Measurements from ENCODE around the gene FRS3. TPM values are rescaled to one million over a fixed set of nuclear protein-coding genes. Genes with fewer than 3 reads are reported as not detected.

The FRS3 gene
- total and polyA plus RNA-seq, 9 of the 15 experiments (the other 6 are each of a cell fraction or from before 2014, with no cell fraction given) = 0.03 to 3.7 (median 1.6) TPM

DNA sequence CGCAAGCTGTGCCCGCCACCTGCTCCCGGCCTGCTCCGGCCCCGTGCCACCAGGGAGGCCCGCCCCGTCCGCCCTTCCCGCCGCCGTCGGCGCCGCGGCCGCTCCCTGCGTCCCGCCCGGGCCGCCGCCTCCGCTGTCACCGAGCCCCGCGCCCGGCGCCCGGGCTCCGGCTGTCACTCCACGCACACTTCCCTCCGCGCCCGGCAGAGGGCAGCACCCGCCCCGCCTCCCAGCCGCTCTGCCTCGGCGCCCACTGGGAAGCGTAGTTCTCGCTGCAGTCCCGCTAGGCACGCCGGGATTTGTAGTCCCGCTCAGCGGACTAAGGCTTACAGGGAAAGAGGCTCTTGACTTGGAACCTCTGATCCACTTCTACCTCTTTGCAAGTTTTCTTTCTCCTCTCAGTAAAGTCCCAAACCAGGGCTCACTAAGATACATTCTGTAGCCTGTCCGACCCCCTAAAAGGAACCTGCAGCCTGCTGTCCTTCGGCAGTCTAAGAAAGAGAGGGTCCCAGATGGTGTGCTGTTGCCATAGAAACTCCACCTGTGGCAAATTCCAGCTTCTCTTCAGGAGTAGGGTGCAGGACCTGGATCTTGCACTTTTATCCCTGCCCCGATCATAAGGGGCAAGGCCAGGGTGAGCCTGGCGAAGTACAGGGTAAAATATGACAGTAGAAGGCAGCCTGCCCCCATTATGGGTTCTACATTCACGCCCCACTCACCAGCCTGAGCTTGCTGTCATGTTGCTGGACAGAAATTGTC is 44.1 kb downstream of the FRS3 start, which contains the start of gene TFEB (continued):
- TF ChIP-seq, protein P1, sequence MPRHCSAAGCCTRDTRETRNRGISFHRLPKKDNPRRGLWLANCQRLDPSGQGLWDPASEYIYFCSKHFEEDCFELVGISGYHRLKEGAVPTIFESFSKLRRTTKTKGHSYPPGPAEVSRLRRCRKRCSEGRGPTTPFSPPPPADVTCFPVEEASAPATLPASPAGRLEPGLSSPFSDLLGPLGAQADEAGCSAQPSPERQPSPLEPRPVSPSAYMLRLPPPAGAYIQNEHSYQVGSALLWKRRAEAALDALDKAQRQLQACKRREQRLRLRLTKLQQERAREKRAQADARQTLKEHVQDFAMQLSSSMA (CRISPR knock-in tag; IDR thresholded peaks at IDR 0.05) = peak; percentile 51; the same call in 1 of the 2 replicates
- TF ChIP-seq, protein P2, sequence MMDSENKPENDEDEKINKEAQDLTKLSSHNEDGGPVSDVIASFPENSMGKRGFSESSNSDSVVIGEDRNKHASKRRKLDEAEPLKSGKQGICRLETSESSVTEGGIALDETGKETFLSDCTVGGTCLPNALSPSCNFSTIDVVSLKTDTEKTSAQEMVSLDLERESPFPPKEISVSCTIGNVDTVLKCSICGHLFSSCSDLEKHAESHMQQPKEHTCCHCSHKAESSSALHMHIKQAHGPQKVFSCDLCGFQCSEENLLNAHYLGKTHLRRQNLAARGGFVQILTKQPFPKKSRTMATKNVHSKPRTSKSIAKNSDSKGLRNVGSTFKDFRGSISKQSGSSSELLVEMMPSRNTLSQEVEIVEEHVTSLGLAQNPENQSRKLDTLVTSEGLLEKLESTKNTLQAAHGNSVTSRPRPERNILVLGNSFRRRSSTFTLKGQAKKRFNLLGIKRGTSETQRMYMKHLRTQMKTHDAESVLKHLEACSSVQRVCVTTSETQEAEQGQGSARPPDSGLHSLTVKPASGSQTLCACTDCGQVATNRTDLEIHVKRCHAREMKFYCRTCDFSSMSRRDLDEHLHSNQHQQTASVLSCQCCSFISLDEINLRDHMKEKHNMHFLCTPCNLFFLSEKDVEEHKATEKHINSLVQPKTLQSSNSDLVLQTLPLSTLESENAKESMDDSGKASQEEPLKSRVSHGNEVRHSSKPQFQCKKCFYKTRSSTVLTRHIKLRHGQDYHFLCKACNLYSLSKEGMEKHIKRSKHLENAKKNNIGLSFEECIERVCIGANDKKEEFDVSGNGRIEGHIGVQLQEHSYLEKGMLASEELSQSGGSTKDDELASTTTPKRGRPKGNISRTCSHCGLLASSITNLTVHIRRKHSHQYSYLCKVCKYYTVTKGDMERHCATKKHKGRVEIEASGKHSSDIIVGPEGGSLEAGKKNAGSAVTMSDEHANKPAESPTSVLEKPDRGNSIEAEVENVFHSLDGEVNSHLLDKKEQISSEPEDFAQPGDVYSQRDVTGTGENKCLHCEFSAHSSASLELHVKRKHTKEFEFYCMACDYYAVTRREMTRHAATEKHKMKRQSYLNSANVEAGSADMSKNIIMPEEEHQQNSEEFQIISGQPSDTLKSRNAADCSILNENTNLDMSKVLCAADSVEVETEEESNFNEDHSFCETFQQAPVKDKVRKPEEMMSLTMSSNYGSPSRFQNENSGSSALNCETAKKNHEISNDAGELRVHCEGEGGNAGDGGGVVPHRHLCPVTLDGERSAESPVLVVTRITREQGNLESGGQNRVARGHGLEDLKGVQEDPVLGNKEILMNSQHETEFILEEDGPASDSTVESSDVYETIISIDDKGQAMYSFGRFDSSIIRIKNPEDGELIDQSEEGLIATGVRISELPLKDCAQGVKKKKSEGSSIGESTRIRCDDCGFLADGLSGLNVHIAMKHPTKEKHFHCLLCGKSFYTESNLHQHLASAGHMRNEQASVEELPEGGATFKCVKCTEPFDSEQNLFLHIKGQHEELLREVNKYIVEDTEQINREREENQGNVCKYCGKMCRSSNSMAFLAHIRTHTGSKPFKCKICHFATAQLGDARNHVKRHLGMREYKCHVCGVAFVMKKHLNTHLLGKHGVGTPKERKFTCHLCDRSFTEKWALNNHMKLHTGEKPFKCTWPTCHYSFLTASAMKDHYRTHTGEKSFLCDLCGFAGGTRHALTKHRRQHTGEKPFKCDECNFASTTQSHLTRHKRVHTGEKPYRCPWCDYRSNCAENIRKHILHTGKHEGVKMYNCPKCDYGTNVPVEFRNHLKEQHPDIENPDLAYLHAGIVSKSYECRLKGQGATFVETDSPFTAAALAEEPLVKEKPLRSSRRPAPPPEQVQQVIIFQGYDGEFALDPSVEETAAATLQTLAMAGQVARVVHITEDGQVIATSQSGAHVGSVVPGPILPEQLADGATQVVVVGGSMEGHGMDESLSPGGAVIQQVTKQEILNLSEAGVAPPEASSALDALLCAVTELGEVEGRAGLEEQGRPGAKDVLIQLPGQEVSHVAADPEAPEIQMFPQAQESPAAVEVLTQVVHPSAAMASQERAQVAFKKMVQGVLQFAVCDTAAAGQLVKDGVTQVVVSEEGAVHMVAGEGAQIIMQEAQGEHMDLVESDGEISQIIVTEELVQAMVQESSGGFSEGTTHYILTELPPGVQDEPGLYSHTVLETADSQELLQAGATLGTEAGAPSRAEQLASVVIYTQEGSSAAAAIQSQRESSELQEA (IDR thresholded peaks at IDR 0.05; ENCODE audit: low read depth) = no peak; the same call in 1 of the 2 replicates
- peak; percentile 73 to 83; a peak in 3 of 4 replicates for TF ChIP-seq SIN3A (IDR thresholded peaks at IDR 0.05; ENCODE audit: borderline replicate concordance in 2 of 2, control insufficient read depth in 1 of 2, low read depth in 2 of 2, low read length in 2 of 2)
- 0 out of 2 replicates have a peak, but pooled peaks have one; percentile 12 for TF ChIP-seq ZNF354B (CRISPR knock-in tag; IDR thresholded peaks at IDR 0.05)
- 0 out of 4 replicates have a peak, but pooled peaks of 1 of the 2 experiments have one; percentile 68 for TF ChIP-seq TBL1XR1 (IDR thresholded peaks at IDR 0.05; ENCODE audit: low read length in 2 of 2)
- no peak for TF ChIP-seq ZNF445 (CRISPR knock-in tag; IDR thresholded peaks at IDR 0.05; ENCODE audit: low read depth)
- no peak for TF ChIP-seq POLR2B (IDR thresholded peaks at IDR 0.05; ENCODE audit: low read depth, partially characterized antibody)
- no peak for TF ChIP-seq ZNF79 (CRISPR knock-in tag; IDR thresholded peaks at IDR 0.05; ENCODE audit: low read depth)
- TF ChIP-seq, protein P3, sequence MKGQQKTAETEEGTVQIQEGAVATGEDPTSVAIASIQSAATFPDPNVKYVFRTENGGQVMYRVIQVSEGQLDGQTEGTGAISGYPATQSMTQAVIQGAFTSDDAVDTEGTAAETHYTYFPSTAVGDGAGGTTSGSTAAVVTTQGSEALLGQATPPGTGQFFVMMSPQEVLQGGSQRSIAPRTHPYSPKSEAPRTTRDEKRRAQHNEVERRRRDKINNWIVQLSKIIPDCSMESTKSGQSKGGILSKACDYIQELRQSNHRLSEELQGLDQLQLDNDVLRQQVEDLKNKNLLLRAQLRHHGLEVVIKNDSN (CRISPR knock-in tag; IDR thresholded peaks at IDR 0.05) = peak; percentile 51

Data from K562 (cell line).